Endothelial cell of umbilical vein (primary cell): ENCODE data around the gene SEZ6.

Source experiments
- EZH2 ChIP-seq: IDR thresholded peaks from 2 replicates; pipeline ENCODE4 v1.6.1; 2012; ENCODE audit warnings: borderline replicate concordance, low read depth, mild to moderate bottlenecking, moderate library complexity, low read length, inconsistent platforms; ENCODE audit not compliant: severe bottlenecking
- POLR2A ChIP-seq: IDR thresholded peaks from 2 replicates; pipeline ENCODE4 v1.6.1; 2012; ENCODE audit warnings: low read depth, mild to moderate bottlenecking, control low read depth, low read length
- POLR2AphosphoS5 ChIP-seq: IDR thresholded peaks from 2 replicates; pipeline ENCODE4 v1.6.1; 2012; ENCODE audit warnings: low read depth, mild to moderate bottlenecking, control low read depth, low read length, moderate library complexity; ENCODE audit not compliant: insufficient read depth
- TF ChIP-seq, protein P1 (sequence below), 2 donors: IDR thresholded peaks; 1 replicate in 1 of 2; 2 replicates in 1 of 2; pipeline ENCODE4 v1.5.1; 2011; ENCODE audit warnings: low read length in 2 of 2, mild to moderate bottlenecking in 2 of 2, moderate library complexity in 2 of 2, control low read depth in 1 of 2, inconsistent platforms in 1 of 2, low read depth in 1 of 2; ENCODE audit not compliant: insufficient read depth in 1 of 2; ENCODE audit errors: extremely low read depth in 1 of 2

DNA sequence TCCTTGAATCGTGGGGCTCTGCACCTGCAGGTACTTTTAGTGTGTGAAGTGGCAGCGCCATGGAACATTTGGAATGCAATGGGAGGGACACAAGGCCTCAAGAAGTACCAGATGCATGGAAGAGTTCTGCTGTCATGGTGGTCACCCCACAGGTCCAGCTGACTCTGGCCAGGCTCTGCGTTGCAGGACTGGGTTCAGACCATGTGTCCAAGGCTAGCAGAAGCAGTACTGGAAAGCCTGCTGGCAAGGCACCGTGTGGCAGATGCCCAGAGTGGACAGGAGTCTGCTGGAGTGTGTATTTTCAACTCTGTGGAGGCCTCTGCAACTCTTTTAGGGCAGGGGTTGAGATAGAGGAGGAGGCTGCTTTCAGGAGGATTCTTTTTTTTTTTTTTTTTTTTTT, 39.2 kb upstream of the SEZ6 start:
- TF ChIP-seq POLR2AphosphoS5, result no peak
- TF ChIP-seq, protein P1, sequence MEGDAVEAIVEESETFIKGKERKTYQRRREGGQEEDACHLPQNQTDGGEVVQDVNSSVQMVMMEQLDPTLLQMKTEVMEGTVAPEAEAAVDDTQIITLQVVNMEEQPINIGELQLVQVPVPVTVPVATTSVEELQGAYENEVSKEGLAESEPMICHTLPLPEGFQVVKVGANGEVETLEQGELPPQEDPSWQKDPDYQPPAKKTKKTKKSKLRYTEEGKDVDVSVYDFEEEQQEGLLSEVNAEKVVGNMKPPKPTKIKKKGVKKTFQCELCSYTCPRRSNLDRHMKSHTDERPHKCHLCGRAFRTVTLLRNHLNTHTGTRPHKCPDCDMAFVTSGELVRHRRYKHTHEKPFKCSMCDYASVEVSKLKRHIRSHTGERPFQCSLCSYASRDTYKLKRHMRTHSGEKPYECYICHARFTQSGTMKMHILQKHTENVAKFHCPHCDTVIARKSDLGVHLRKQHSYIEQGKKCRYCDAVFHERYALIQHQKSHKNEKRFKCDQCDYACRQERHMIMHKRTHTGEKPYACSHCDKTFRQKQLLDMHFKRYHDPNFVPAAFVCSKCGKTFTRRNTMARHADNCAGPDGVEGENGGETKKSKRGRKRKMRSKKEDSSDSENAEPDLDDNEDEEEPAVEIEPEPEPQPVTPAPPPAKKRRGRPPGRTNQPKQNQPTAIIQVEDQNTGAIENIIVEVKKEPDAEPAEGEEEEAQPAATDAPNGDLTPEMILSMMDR (IDR thresholded peaks at IDR 0.05; ENCODE audit: extremely low read depth in 1 of 2, insufficient read depth in 1 of 2, low read depth in 1 of 2, low read length in 2 of 2), result no peak
- no peak for TF ChIP-seq POLR2A
- TF ChIP-seq EZH2, result no peak
